OCI-LY3 (cell line): Measurements from ENCODE around the gene PSG7.
"Not testable (repeated sequence)": the region's sequence is repeated elsewhere in the genome, so short reads cannot be mapped to it uniquely, and the experiment has no call there.

Experiments
- H2AFZ ChIP-seq: fragments of 200-600, 300-600 bp; shearing (Covaris generic); 2 replicates; pipeline ENCODE4 v1.6.0; 2014; ENCODE audit warnings: antibody characterized with exemption, low read depth, low read length
- H3K27ac ChIP-seq: fragments of 200-600, 300-600 bp; sonication (generic); 2 replicates; pipeline ENCODE4 v1.5.1; 2014; ENCODE audit warnings: mild to moderate bottlenecking, low read length, moderate library complexity, mixed read lengths
- H3K27me3 ChIP-seq: fragments of 200-600, 300-600 bp; sonication (generic); 2 replicates; pipeline ENCODE4 v1.6.1; 2014; ENCODE audit warnings: low read depth, low read length, mixed read lengths
- H3K36me3 ChIP-seq: fragments of 200-600, 300-600 bp; sonication (generic); replicated peaks from 2 replicates; pipeline ENCODE3; 2014; ENCODE audit warnings: low read depth, low read length, mixed read lengths
- H3K4me1 ChIP-seq: fragments of 300-600, 200-600 bp; sonication (generic); 2 replicates; pipeline ENCODE4 v1.6.1; 2014; ENCODE audit warnings: low read length, mixed read lengths
- H3K4me2 ChIP-seq: fragments of 200-600, 300-600 bp; sonication (generic); 2 replicates; pipeline ENCODE4 v1.6.1; 2014; ENCODE audit warnings: low read length, mixed read lengths
- H3K4me3 ChIP-seq: fragments of 300-600, 200-600 bp; sonication (generic); 2 replicates; pipeline ENCODE4 v1.5.1; 2014; ENCODE audit warnings: antibody characterized with exemption, mild to moderate bottlenecking, low read length, moderate library complexity
- H3K79me2 ChIP-seq: fragments of 300-600, 200-600 bp; shearing (Covaris generic); 2 replicates; pipeline ENCODE4 v1.6.1; 2014; ENCODE audit warnings: mild to moderate bottlenecking, low read length, mixed read lengths
- H3K9ac ChIP-seq: fragments of 300-600, 200-600 bp; shearing (Covaris generic); 2 replicates; pipeline ENCODE4 v1.6.0; 2014; ENCODE audit warnings: mild to moderate bottlenecking, low read length, moderate library complexity
- H3K9me3 ChIP-seq: fragments of 200-600, 300-600 bp; shearing (Covaris generic); 2 replicates; pipeline ENCODE4 v1.6.1; 2014; ENCODE audit warnings: low read length, mixed read lengths; ENCODE audit not compliant: insufficient read depth
- H4K20me1 ChIP-seq: fragments of 200-600, 300-600 bp; sonication (generic); 2 replicates; pipeline ENCODE4 v1.6.1; 2016; ENCODE audit warnings: low read length, mixed read lengths; ENCODE audit not compliant: insufficient read depth
- CTCF ChIP-seq: fragments of 200-600, 300-600 bp; sonication (generic); IDR thresholded peaks from 2 replicates; pipeline ENCODE4 v1.5.1; 2014; ENCODE audit warnings: antibody characterized with exemption, low read length, low read depth
- EZH2phosphoT487 ChIP-seq: fragments of 200-600 bp; shearing (Covaris generic); IDR thresholded peaks from 2 replicates; pipeline ENCODE4 v1.6.1; 2018; ENCODE audit warnings: antibody characterized with exemption, mixed run types, low read depth

Gene PSG7

DNA sequence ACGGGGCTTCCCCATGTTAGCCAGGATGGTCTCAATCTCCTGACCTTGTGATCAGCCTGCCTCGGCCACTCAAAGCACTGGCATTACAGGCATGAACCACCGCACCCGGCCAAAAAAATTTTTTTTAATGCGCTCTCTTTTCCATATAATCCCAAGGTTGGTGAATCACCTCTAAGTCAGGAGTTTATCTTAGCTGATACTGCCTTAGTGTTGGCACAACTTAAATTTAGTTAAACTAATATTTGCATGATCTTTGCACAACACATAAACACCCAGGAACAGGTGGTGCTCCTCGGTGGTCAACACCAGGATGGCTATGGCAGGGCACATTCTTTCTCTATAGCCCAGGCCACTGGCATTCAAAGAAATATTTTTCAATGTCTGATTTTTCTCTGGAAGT lies 24.1 kb upstream of the PSG7 start:
- Histone ChIP-seq H3K4me1 (no peaks in the 10 kb centered on the region), H3K79me2 (no peaks in the 10 kb centered on the region), H3K27ac (no peak overlapping the region), H3K27me3 (no peaks in the 10 kb centered on the region; the same call in 1 of the 2 replicates), H2AFZ (no peak overlapping the region), H3K9ac (no peak overlapping the region), H3K36me3 (no peaks in the 10 kb centered on the region), H3K4me2 (no peak overlapping the region), H3K4me3 (no peak overlapping the region), H4K20me1 (no peaks in the 10 kb centered on the region), H3K9me3 (no peaks in the 10 kb centered on the region)
- TF ChIP-seq EZH2phosphoT487 (no peak), CTCF (no peak)

DNA sequence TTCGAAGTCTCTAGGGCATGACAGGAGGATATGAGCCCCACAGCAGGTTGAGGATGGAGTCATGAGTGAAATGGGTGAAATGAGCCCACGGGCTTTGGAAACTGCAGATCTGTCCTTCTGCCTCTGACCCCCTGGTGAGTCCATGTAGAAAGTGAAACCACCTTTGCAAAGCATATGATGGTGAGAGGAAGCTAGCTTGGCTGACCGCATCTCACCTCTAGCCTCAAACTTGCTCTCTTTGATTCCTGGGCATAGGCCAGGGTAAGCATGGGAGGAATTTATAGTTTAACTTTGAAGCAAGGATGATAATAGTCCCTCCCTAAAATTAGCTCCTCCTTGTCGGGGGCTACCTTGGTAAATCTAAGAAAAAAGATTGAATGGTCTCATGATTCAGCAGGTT lies 15.1 kb upstream of the PSG7 start:
- H3K4me2 ChIP-seq, H3K27me3 ChIP-seq, H3K4me3 ChIP-seq: not testable (repeated sequence)

GRCh38 chr19:42951476-42951875 lies 14.5 kb upstream of the PSG7 start:
- not testable (repeated sequence) for H3K36me3 ChIP-seq, H3K79me2 ChIP-seq, H4K20me1 ChIP-seq, H3K4me1 ChIP-seq, H3K4me2 ChIP-seq, H3K27me3 ChIP-seq, H3K9me3 ChIP-seq, H3K9ac ChIP-seq, H2AFZ ChIP-seq, H3K27ac ChIP-seq, H3K4me3 ChIP-seq

More for the DNA sequence above, 15.1 kb upstream of the PSG7 start:
- H3K36me3 ChIP-seq, H3K9me3 ChIP-seq, H4K20me1 ChIP-seq, H2AFZ ChIP-seq, H3K9ac ChIP-seq, H3K4me1 ChIP-seq, H3K79me2 ChIP-seq, H3K27ac ChIP-seq: not testable (repeated sequence)

DNA sequence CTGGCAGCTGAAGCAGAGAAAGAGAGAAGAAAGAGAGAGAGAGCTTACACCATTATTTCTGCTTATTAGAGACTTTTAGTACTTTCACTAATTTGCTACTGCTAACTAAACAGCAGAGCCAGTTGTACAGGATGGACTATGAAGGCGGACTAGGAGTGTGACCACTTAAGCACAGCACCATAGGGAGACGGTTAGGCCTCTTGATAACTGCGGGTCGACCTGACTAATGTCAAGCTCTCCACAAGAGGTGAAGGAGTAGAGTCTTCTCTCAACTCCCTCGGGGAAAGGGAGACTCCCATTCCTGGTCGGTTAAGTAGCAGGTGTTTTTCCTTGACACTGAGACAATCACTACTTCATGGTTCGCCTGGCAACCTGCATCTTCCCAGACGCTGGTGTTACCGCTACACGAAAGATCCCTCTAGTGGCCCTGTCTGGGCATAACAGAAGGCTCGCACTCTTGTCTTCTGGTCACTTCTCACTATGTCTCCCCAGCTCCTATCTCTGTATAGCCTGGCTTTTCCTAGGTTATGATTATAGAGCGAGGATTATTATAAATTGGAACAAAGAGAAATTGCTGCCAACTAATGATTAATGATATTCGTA lies 5.3 kb upstream of the PSG7 start:
- no peak overlapping the region for H3K9ac ChIP-seq
- H3K79me2 ChIP-seq = no peaks in the 10 kb centered on the region
- H3K36me3 ChIP-seq = no peaks in the 10 kb centered on the region
- H3K4me2 ChIP-seq = no peak overlapping the region
- no peak overlapping the region for H3K27ac ChIP-seq
- no peaks in the 10 kb centered on the region for H3K9me3 ChIP-seq
- H2AFZ ChIP-seq = no peak overlapping the region
- no peak overlapping the region for H3K4me3 ChIP-seq
- no peaks in the 10 kb centered on the region for H3K4me1 ChIP-seq
- peaks cover 6% of the 10 kb centered on the region; the same call in 1 of the 2 replicates for H3K27me3 ChIP-seq
- H4K20me1 ChIP-seq = no peaks in the 10 kb centered on the region
- no peak for TF ChIP-seq EZH2phosphoT487
- TF ChIP-seq CTCF = peak; percentile 38

- not testable (repeated sequence) for H3K9ac ChIP-seq, H3K79me2 ChIP-seq, H3K4me2 ChIP-seq, H3K9me3 ChIP-seq, H3K27me3 ChIP-seq, H3K4me3 ChIP-seq, H3K36me3 ChIP-seq, H4K20me1 ChIP-seq, H2AFZ ChIP-seq, H3K4me1 ChIP-seq, H3K27ac ChIP-seq
Measured at GRCh38 chr19:42934726-42935125, 2.3 kb downstream of the PSG7 start.

DNA sequence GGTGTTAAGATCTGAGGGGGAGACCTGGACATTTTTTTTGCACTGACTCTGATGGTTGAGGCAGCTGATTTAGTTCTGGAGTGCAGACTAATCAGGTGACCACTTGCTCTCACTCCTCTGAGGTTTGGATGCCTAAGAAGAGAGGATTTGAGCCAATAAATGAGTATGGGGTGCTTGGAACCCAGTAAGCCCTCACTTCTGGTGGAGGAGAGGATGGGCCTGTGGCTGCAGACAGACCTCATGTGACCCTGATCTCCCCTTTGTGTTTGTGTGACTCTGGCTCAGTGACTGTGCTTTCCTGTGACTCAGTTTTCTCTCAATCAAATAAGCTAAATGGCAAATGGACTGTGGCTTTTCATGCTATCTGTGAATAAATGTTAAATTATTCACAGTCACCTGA lies 2.8 kb downstream of the PSG7 start:
- H3K9me3 ChIP-seq, H3K36me3 ChIP-seq, H3K27me3 ChIP-seq, H2AFZ ChIP-seq, H3K4me2 ChIP-seq, H3K27ac ChIP-seq, H3K9ac ChIP-seq, H3K79me2 ChIP-seq, H3K4me3 ChIP-seq, H3K4me1 ChIP-seq, H4K20me1 ChIP-seq: not testable (repeated sequence)

DNA sequence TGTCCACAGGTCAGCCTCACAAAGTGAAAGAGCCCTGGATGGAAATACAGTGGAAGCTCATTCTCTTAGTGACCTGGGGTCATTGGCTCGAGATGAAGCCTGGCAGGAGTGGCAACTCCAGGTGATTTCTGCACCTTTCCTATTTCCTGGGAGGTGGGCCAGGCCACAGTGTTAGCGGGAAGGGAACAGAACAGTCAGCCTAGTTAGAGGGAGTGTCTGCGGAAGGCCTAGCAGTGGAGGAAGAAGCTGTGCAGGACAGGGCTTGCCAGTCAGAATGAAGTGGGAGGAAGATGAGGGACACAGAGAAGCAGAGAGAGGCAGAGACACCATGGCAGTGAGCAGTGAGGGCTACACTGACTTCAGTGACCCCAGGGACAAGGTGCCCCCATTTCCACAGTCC lies 3.6 kb downstream of the PSG7 start:
- not testable (repeated sequence) for H3K4me2 ChIP-seq, H3K9ac ChIP-seq

DNA sequence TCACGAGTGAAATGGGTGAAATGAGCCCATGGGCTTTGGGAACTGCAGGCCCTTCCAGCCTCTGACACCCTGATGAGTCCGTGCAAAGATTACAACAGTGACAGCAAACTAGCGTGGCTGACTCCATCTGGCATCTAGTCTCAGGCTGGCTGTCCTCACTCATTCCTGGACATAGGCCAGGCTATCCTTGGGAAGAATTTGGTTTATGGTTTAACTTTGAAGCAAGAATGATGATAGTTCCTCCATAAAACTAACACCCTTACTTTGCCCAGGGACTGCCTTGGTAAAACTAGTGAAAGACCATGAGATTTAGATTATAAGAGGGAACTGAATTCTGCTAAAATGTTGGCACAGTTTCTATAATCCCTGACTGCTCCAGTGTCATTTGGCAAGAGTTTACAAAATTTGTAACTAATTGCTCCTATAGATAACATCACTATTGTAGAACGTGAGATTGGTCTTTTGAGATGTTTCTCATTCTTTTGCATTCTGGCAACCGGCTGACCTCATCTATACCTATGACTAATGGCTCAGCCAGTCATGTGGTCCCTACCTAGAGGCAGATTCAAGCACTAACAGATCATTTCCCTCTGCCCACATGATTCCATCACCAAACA lies 4.4 kb downstream of the PSG7 start:
- not testable (repeated sequence) for H3K9ac ChIP-seq, H2AFZ ChIP-seq, H3K27ac ChIP-seq, H3K27me3 ChIP-seq, H3K4me3 ChIP-seq, H4K20me1 ChIP-seq, H3K9me3 ChIP-seq, H3K4me2 ChIP-seq, H3K79me2 ChIP-seq, H3K36me3 ChIP-seq, H3K4me1 ChIP-seq

More for the DNA sequence above, 3.6 kb downstream of the PSG7 start:
- not testable (repeated sequence) for H3K4me3 ChIP-seq, H2AFZ ChIP-seq, H3K27ac ChIP-seq, H3K9me3 ChIP-seq, H3K4me1 ChIP-seq, H3K27me3 ChIP-seq, H3K36me3 ChIP-seq, H4K20me1 ChIP-seq, H3K79me2 ChIP-seq
